GM23248 (cell line): ENCODE results near the gene TFAP2B.

ENCODE experiments used
- EZH2 ChIP-seq: fragments of 200-600 bp; sonication (generic); IDR thresholded peaks from 2 replicates; pipeline ENCODE4 v1.6.1; 2018; ENCODE audit warnings: antibody characterized with exemption, mild to moderate bottlenecking; ENCODE audit not compliant: insufficient read depth, poor library complexity, severe bottlenecking
- EZH2phosphoT487 ChIP-seq: fragments of 200-600 bp; sonication (generic); IDR thresholded peaks from 2 replicates; pipeline ENCODE4 v1.6.1; 2018; ENCODE audit warnings: antibody characterized with exemption, moderate library complexity, mild to moderate bottlenecking, low read depth; ENCODE audit not compliant: insufficient read depth

- TF ChIP-seq EZH2, result no peak
- no peak for TF ChIP-seq EZH2phosphoT487
Observed at GRCh38 chr6:50849796-50850180, 31.1 kb downstream of the TFAP2B start.
